ENCODE results near the gene GDPD5.

Gene GDPD5

GRCh38 chr11:75481223-75481921 lies 44.4 kb downstream of the GDPD5 start:
- Mint-ChIP-seq H3K4me1 (no peaks in the 10 kb centered on the region), H3K4me3 (no peak overlapping the region), H3K9me3 (no peaks in the 10 kb centered on the region), H3K27me3 (no peaks in the 10 kb centered on the region), H3K27ac (no peak overlapping the region)
- DNase-seq = no peak
- peak; percentile 29 for ATAC-seq

DNA sequence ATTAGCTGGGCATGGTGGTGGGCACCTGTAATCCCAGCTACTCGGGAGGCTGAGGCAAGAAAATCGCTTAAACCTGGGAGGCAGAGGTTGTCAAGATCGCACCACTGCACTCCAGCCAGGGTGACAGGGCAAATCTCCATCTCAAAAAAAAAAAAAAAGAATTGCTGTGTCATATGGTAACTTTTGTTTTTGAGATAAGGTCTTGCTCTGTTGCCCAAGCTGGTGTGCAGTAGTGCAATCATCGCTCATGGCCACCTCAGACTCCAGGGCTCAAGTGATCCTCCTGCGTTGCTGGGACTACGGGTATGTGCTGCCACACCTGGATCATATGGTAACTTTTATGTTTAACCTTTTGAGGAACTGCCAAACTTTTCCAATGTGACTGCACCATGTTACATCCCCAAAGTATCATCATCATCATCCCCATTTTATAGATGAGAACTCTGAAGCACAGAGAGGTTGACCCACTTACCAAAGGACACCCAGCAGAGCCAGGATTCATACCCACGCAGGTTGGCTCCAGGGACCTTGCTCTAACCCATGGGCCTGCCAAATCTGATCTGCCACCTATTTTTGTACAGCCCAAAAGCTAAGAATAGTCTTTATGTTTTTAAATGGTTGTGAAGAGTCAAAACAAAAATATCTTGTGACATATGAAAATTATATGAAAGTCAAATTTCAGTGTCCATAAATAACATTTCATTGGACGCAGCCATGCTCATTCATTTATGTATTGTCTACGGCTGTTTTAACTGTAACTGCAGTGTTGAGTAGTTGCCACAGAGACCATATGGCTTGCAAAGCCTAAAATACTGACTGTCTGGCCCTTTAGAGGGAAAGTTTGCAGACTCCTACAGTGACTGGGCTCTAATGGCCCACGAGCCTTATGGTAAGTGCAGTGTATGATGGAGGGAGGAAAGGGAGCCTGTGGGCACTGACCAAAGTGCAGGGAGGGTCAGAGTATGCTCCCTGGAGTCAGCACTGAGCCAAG lies 45.3 kb downstream of the GDPD5 start:
- H3K4me3 Mint-ChIP-seq = no peak overlapping the region
- H3K27me3 Mint-ChIP-seq = no peaks in the 10 kb centered on the region
- no peak for DNase-seq
- no peak for ATAC-seq
- peak overlapping the region; percentile 17 to 23 for H3K27ac Mint-ChIP-seq
- peaks cover 8% of the 10 kb centered on the region for H3K4me1 Mint-ChIP-seq
- no peaks in the 10 kb centered on the region for H3K9me3 Mint-ChIP-seq

DNA sequence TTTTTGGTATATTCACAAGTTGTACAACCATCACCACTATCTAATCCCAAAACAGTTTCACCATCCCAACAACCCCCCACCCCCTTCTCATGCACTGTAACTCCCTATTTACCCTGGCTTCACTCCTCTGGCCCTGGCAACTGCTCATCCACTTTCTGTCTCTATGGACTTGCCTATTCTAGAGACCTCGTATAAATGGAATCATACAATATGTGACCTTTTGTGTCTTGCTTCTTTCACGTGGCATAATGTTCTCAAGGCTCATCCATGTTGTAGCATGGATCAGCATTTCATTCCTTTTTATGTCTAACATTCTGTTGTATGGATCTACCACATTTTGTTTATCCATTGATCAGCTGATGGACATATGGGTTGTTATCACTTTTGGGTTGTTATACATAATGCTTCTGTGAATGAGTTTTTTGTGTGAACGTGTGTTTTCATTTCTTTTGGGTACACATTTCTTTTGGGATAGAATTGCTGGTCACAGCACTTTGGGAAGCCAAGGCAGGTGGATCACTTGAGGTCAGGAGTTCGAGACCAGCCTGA lies 46.1 kb downstream of the GDPD5 start:
- no peak overlapping the region for H3K27ac Mint-ChIP-seq
- peaks cover 16% of the 10 kb centered on the region for H3K4me1 Mint-ChIP-seq
- DNase-seq (no peak), ATAC-seq (no peak)
- no peak overlapping the region for H3K4me3 Mint-ChIP-seq
- no peaks in the 10 kb centered on the region for H3K9me3 Mint-ChIP-seq
- no peaks in the 10 kb centered on the region for H3K27me3 Mint-ChIP-seq

- H3K4me3 Mint-ChIP-seq = no peak overlapping the region
- DNase-seq (no peak), ATAC-seq (no peak)
- H3K4me1 Mint-ChIP-seq = peaks cover 22% of the 10 kb centered on the region
- no peaks in the 10 kb centered on the region for H3K9me3 Mint-ChIP-seq
- no peak overlapping the region for H3K27ac Mint-ChIP-seq
- no peaks in the 10 kb centered on the region for H3K27me3 Mint-ChIP-seq
Measured at GRCh38 chr11:75478783-75479596, 46.8 kb downstream of the GDPD5 start.

DNA sequence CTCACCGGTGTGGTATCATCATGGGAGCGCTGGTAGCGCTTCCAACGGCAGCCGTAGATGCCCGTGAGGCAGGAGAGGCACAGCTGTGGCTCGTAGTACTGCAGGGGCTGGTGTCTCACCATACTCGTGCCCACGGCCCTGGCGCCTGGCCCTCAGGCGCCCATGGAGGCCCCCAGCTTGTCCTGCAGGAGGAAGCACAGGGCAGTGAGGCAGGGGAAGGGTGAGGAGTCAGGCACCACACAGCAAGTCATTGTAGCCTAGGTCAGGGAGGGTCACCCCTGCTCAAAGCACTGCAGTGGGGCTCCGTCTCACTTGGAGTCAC lies 48.2 kb downstream of the GDPD5 start:
- Mint-ChIP-seq H3K4me3 (no peak overlapping the region), H3K27ac (no peak overlapping the region), H3K27me3 (no peaks in the 10 kb centered on the region), H3K4me1 (peaks cover 22% of the 10 kb centered on the region), H3K9me3 (no peaks in the 10 kb centered on the region)
- DNase-seq (no peak), ATAC-seq (no peak)

- no peak overlapping the region for H3K27ac Mint-ChIP-seq
- no peaks in the 10 kb centered on the region for H3K27me3 Mint-ChIP-seq
- no peak overlapping the region for H3K4me3 Mint-ChIP-seq
- no peak for DNase-seq
- H3K4me1 Mint-ChIP-seq = peaks cover 22% of the 10 kb centered on the region
- ATAC-seq = no peak
- H3K9me3 Mint-ChIP-seq = no peaks in the 10 kb centered on the region
Measured at GRCh38 chr11:75476739-75477613, 48.8 kb downstream of the GDPD5 start.

DNA sequence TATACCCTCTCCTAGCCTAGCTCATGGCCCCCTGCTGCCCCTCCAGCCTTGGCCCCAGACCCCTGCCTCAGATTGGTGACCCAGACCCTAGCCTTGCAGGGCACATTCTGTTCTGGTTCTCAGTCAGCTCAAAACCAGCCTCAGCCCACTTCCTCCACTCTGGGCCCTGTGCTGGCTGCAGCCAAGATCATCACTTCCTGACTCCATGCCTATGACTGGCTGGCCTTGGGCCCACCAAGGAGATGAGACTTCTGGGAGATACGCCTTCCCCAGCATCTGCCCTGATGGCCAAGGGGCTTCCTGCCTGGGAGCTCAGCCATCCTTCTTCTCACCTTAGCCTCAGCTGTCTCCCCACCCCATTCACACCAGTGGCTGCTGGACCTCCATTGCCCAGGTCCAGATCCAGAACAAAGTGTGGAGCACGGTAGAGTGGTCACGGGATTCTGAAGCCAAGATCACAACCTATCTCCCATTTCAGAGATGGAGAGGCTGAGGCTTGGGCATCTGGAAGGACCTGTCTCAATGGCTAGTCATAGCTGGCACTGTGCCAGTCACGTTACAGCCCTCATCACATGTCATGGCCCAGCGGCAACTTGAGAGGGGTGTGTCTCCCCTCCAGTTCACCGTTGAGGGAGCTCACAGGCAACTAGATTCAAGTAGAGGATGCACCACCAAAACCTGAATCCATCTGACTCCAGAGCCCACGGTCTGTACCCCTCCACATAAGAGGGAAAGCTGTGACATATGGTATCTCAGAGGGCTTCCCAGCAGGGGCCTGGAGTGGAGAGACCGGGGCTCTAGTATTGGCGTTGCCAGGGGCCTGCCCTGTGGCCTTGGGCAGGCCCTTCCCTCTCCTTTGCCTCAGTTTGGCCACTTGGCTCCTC lies 49.7 kb downstream of the GDPD5 start:
- Mint-ChIP-seq H3K9me3 (no peaks in the 10 kb centered on the region), H3K27me3 (no peaks in the 10 kb centered on the region), H3K4me1 (peaks cover 22% of the 10 kb centered on the region), H3K27ac (peak overlapping the region; percentile 57 to 99), H3K4me3 (peak overlapping the region; percentile 66 to 87)
- peak; percentile 43 to 68 for DNase-seq
- peak; percentile 94 for ATAC-seq

DNA sequence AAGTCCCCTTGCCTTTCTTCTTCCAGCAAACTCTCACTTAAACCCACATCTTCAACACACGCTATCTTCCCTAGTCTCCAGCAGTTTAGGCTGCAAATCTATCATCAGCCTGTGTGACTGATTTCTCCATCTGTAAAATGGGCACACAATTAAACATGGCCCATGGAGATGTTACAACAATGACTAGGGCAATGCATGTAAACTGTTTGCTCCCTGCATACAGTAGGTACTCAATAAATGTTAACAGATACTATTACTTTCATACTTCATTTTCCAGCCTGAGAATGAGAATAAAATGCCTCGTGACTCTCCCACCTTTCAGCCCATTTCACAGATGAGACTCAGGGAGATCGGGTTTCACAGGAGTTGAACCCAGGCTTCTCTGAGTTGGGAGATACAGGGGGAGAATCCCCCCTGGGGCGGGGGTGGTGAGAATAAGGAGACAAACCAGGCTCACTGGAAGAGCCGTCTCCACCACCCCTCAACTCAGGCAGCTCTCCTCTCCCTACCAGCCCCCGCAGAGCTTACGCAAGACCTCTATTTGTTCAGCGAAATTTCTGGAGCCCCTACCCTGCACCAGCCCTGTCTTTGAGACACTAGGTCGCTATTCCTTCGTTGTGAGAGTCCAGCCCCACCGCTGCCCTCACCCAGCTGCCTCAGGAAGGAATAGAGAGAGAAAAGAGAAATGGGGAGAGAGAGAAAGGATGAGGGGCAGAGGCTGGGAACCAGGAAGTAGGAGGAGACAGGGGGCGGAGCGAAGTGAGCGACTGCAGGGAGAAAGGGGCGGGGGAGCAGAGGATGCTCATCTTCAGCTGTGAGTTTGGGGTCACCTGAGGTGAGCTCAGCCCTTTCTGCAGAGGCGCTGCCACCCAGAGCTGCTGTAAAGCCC lies 50.6 kb downstream of the GDPD5 start:
- H3K27ac Mint-ChIP-seq = peak overlapping the region; percentile 57 to 99
- peaks cover 22% of the 10 kb centered on the region for H3K4me1 Mint-ChIP-seq
- no peaks in the 10 kb centered on the region for H3K27me3 Mint-ChIP-seq
- peak overlapping the region; percentile 66 to 87 for H3K4me3 Mint-ChIP-seq
- peak; percentile 86 for ATAC-seq
- DNase-seq = peak in 1 of 2 donors; percentile 69
- no peaks in the 10 kb centered on the region for H3K9me3 Mint-ChIP-seq

- H3K27ac Mint-ChIP-seq = peak overlapping the region in 1 of 2 donors; percentile 53
- no peak overlapping the region for H3K4me3 Mint-ChIP-seq
- H3K9me3 Mint-ChIP-seq = no peaks in the 10 kb centered on the region
- H3K27me3 Mint-ChIP-seq = no peaks in the 10 kb centered on the region
- DNase-seq (no peak), ATAC-seq (no peak)
- H3K4me1 Mint-ChIP-seq = peaks cover 22% of the 10 kb centered on the region
Measured at GRCh38 chr11:75474240-75474639, 51.5 kb downstream of the GDPD5 start.

DNA sequence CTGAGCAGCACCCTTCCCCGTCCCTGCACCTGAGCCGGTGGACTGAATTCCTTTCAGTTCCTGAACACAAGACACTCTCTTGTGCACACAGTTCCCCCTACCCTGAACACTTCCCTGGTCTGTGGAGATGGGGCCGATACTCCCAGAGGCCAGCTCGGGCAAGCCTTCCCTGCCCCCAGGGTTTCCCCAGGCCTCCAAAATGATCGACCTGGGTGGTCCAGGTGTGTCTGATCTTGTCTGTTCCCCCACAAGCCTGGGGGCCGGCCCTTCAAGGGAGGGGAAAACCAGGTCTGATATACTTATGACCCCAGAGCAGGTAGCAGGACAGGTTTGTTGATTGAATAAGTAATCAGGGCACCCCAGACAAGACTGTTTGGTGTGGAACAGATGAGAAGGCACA lies 52.1 kb downstream of the GDPD5 start:
- H3K4me1 Mint-ChIP-seq = peaks cover 22% of the 10 kb centered on the region
- H3K27me3 Mint-ChIP-seq = no peaks in the 10 kb centered on the region
- H3K4me3 Mint-ChIP-seq = no peak overlapping the region
- ATAC-seq = no peak
- DNase-seq = no peak
- H3K9me3 Mint-ChIP-seq = no peaks in the 10 kb centered on the region
- H3K27ac Mint-ChIP-seq = no peak overlapping the region

- peaks cover 22% of the 10 kb centered on the region for H3K4me1 Mint-ChIP-seq
- H3K27ac Mint-ChIP-seq = no peak overlapping the region
- no peaks in the 10 kb centered on the region for H3K9me3 Mint-ChIP-seq
- H3K4me3 Mint-ChIP-seq = no peak overlapping the region
- DNase-seq (no peak), ATAC-seq (no peak)
- no peaks in the 10 kb centered on the region for H3K27me3 Mint-ChIP-seq
Measured at GRCh38 chr11:75472081-75472732, 53.5 kb downstream of the GDPD5 start.

- DNase-seq (no peak), ATAC-seq (no peak)
- H3K27me3 Mint-ChIP-seq = no peaks in the 10 kb centered on the region
- H3K27ac Mint-ChIP-seq = no peak overlapping the region
- no peak overlapping the region for H3K4me3 Mint-ChIP-seq
- H3K4me1 Mint-ChIP-seq = peaks cover 22% of the 10 kb centered on the region
- no peaks in the 10 kb centered on the region for H3K9me3 Mint-ChIP-seq
Measured at GRCh38 chr11:75471176-75471973, 54.4 kb downstream of the GDPD5 start.
